ENCODE results near the gene TMEM220.

The TMEM220 gene

GRCh38 chr17:10713318-10713717 is 16.5 kb downstream of the TMEM220 start:
- Histone ChIP-seq H3K27me3 (ENCODE audit: insufficient read depth, low read depth, severe bottlenecking) (no peaks in the 10 kb centered on the region), H3K27ac (no peak overlapping the region), H3K9me3 (ENCODE audit: severe bottlenecking) (no peaks in the 10 kb centered on the region), H3K4me3 (ENCODE audit: low read depth, low read length) (no peak overlapping the region), H3K36me3 (peaks cover 23% of the 10 kb centered on the region)
- DNase-seq = no peak
- TF ChIP-seq CTCF (IDR thresholded peaks at IDR 0.05; ENCODE audit: low read depth, low read length) = no peak

GRCh38 chr17:10705727-10706126 is 24.1 kb downstream of the TMEM220 start:
- no peak for TF ChIP-seq CTCF (IDR thresholded peaks at IDR 0.05; ENCODE audit: low read depth, low read length)
- DNase-seq = no peak
- no peak overlapping the region for H3K27ac ChIP-seq
- H3K4me3 ChIP-seq (ENCODE audit: low read depth, low read length) = no peak overlapping the region
- H3K36me3 ChIP-seq = peaks cover 21% of the 10 kb centered on the region
- H3K27me3 ChIP-seq (ENCODE audit: insufficient read depth, low read depth, severe bottlenecking) = no peaks in the 10 kb centered on the region
- H3K9me3 ChIP-seq (ENCODE audit: severe bottlenecking) = no peaks in the 10 kb centered on the region

GRCh38 chr17:10702574-10702973 is 27.2 kb downstream of the TMEM220 start:
- H3K27me3 ChIP-seq (ENCODE audit: insufficient read depth, low read depth, severe bottlenecking) = no peaks in the 10 kb centered on the region
- H3K9me3 ChIP-seq (ENCODE audit: severe bottlenecking) = no peaks in the 10 kb centered on the region
- H3K36me3 ChIP-seq = peaks cover 12% of the 10 kb centered on the region
- no peak for TF ChIP-seq CTCF (IDR thresholded peaks at IDR 0.05; ENCODE audit: low read depth, low read length)
- H3K4me3 ChIP-seq (ENCODE audit: low read depth, low read length) = no peak overlapping the region
- no peak for DNase-seq
- H3K27ac ChIP-seq = peak overlapping the region; percentile 37

- H3K27me3 ChIP-seq (ENCODE audit: insufficient read depth, low read depth, severe bottlenecking) = no peaks in the 10 kb centered on the region
- H3K27ac ChIP-seq = no peak overlapping the region
- no peak for DNase-seq
- no peak overlapping the region for H3K4me3 ChIP-seq (ENCODE audit: low read depth, low read length)
- no peaks in the 10 kb centered on the region for H3K9me3 ChIP-seq (ENCODE audit: severe bottlenecking)
- TF ChIP-seq CTCF (IDR thresholded peaks at IDR 0.05; ENCODE audit: low read depth, low read length) = no peak
- peaks cover 7% of the 10 kb centered on the region for H3K36me3 ChIP-seq
Observed at GRCh38 chr17:10699856-10700255, 30.0 kb downstream of the TMEM220 start.

- H3K27me3 ChIP-seq (ENCODE audit: insufficient read depth, low read depth, severe bottlenecking) = no peaks in the 10 kb centered on the region
- TF ChIP-seq CTCF (IDR thresholded peaks at IDR 0.05; ENCODE audit: low read depth, low read length) = no peak
- peak overlapping the region; percentile 87 for H3K4me3 ChIP-seq (ENCODE audit: low read depth, low read length)
- H3K9me3 ChIP-seq (ENCODE audit: severe bottlenecking) = no peaks in the 10 kb centered on the region
- H3K27ac ChIP-seq = peak overlapping the region; percentile 83
- H3K36me3 ChIP-seq = peaks cover 17% of the 10 kb centered on the region
- DNase-seq = no peak
Observed at GRCh38 chr17:10698096-10698818, 31.6 kb downstream of the TMEM220 start.

Measured in WERI-Rb-1 (cell line).